Dendritic cell treated with granulocyte-macrophage colony-stimulating factor and Interleukin-4, amounts not matched to agents 40 ng/mL and 50 ng/mL, for 4 days (primary cell): ENCODE measurements around the gene GPR25.

Experiments used
- H3K27ac Mint-ChIP-seq: one replicate; pipeline ENCODE4 v1.8.0; 2022; ENCODE audit warnings: mild to moderate bottlenecking, mixed read lengths
- H3K27me3 Mint-ChIP-seq: one replicate; pipeline ENCODE4 v1.8.0; 2022; ENCODE audit warnings: mild to moderate bottlenecking, mixed read lengths
- H3K36me3 Mint-ChIP-seq: one replicate; pipeline ENCODE4 v1.8.0; 2022; ENCODE audit warnings: low read depth, mixed read lengths
- H3K4me1 Mint-ChIP-seq: one replicate; pipeline ENCODE4 v1.8.0; 2022; ENCODE audit warnings: low read depth, mixed read lengths
- H3K4me3 Mint-ChIP-seq: one replicate; pipeline ENCODE4 v1.8.0; 2022; ENCODE audit warnings: mild to moderate bottlenecking, moderate library complexity, mixed read lengths
- H3K9me3 Mint-ChIP-seq: one replicate; pipeline ENCODE4 v1.8.0; 2022; ENCODE audit warnings: mixed read lengths
- intact Hi-C: fragments of 100-400 bp; cut with micrococcal nuclease; formaldehyde crosslinking; loops from one replicate; pipeline ENCODE4 v1.15.0; 2022

The GPR25 gene

DNA sequence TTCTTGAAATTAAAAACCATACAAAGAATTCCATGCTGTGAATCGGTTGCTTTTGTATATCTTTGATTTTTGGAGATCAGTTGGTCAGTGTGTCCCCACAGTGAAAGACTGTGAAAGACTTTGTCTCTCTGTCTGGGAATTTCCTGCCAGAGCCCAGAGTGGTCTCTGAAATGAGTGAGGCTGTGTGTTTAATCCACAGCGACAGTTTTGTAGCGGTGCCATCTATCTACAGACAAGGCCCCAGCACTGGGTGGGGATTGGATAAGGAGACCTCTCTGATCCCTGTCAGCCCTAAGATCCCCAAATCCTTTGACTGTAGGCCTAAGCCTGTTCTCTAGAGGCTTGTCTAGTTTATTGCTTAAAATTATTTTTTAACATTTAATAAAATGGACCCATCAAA is 10.3 kb downstream of the GPR25 start:
- H3K9me3 Mint-ChIP-seq: no peaks in the 10 kb centered on the region
- H3K36me3 Mint-ChIP-seq: no peaks in the 10 kb centered on the region
- peaks cover 3% of the 10 kb centered on the region for H3K27me3 Mint-ChIP-seq
- intact Hi-C loops: no loop called here
- no peak overlapping the region for H3K4me3 Mint-ChIP-seq
- no peak overlapping the region for H3K27ac Mint-ChIP-seq
- peaks cover 9% of the 10 kb centered on the region for H3K4me1 Mint-ChIP-seq

DNA sequence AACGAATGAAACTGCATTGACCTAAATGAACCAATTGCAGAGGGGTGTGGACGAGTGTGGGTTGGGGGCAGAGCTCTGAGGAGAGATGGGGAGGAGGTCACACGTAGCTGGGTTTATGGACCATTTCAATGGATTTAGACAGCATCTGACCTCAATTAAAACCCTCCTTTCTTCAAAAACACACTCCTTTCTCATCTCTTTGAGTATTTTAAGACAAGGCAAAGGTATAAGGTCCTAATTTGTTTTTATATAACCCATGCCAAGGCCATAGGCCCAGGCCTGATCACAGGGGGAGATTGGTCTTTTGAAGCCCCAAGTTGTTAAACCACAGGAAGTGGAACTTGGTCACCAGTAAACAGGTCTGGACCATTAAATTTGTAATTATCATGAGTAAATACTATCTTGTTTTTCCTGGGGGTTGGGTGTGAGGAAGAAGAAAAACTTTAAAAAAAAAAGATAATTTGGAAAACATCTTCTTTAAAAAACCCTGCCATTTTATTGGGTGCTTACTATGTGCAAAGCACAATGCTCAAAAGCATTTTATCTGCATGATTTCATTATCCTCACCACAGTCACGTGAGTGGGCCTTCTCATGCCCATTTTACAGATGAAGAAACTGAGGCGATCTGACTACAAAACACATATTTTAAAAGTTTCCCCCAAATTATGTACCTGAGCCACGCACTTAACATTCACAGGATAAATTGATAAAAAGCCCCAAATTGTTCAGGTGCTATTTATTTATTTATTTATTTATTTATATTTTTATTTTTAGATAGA is 13.0 kb downstream of the GPR25 start:
- Mint-ChIP-seq H3K27me3 (peaks cover 13% of the 10 kb centered on the region), H3K4me1 (peaks cover 31% of the 10 kb centered on the region), H3K9me3 (no peaks in the 10 kb centered on the region), H3K4me3 (no peak overlapping the region), H3K36me3 (no peaks in the 10 kb centered on the region), H3K27ac (no peak overlapping the region)
- intact Hi-C loops: no loop called here

- H3K27ac Mint-ChIP-seq: no peak overlapping the region
- H3K27me3 Mint-ChIP-seq: peaks cover 20% of the 10 kb centered on the region
- intact Hi-C loops: no loop called here
- no peaks in the 10 kb centered on the region for H3K9me3 Mint-ChIP-seq
- no peak overlapping the region for H3K4me3 Mint-ChIP-seq
- peaks cover 38% of the 10 kb centered on the region for H3K4me1 Mint-ChIP-seq
- no peaks in the 10 kb centered on the region for H3K36me3 Mint-ChIP-seq
Measured at GRCh38 chr1:200886594-200886993, 13.8 kb downstream of the GPR25 start.

DNA sequence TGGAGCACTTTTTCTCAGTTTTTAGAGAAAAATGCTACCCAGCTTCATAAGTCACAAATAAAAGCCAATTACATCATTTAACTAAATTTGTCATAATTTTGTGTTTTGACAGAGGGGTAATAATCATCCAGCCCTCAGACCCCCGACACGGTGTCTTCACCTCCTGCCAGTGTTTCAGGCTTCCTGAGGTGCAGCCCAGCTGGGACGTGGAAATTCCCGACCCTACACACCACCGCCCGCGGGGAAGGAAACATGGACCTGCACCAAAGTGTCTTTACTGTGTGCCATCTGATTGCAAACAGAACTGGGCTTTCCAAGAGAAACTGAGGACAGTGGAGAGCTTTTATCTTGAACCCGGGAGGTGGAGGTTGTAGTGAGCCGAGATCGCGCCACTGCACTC is 14.3 kb downstream of the GPR25 start:
- no peaks in the 10 kb centered on the region for H3K9me3 Mint-ChIP-seq
- intact Hi-C loops: no loop called here
- H3K36me3 Mint-ChIP-seq: no peaks in the 10 kb centered on the region
- peaks cover 42% of the 10 kb centered on the region for H3K4me1 Mint-ChIP-seq
- no peak overlapping the region for H3K4me3 Mint-ChIP-seq
- peaks cover 24% of the 10 kb centered on the region for H3K27me3 Mint-ChIP-seq
- no peak overlapping the region for H3K27ac Mint-ChIP-seq

DNA sequence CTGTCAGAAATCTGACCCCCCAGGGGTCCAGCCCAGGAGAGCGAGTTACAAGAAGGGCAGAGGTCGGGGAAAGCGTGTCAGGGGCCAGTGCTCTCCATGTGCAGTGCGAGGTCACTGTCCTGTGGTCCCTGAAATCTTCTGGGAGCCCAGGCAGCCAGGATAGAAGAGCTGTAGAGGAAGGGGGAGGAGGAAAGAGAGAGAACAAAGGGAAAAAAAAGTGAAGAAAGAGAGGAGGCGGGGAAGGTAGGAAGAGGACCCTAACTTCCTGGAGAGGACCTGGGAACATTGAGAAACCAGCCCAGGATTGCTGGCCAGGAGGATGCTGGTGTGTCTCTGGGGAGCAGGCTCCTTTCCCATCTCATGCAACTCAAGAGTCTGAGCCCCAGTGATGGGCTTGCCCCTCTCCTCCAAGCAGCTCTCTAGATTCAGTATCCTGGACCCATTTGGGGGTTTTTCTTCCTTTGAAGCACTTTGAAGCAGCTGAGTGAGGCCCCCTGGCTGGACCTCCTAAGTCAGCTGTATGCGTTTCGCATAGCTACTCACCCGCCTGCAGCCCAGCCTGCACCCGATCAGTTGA is 15.1 kb downstream of the GPR25 start:
- Mint-ChIP-seq H3K36me3 (no peaks in the 10 kb centered on the region), H3K27ac (no peak overlapping the region), H3K9me3 (no peaks in the 10 kb centered on the region), H3K4me3 (no peak overlapping the region), H3K4me1 (peaks cover 50% of the 10 kb centered on the region), H3K27me3 (peaks cover 32% of the 10 kb centered on the region)
- intact Hi-C loops: no loop called here

DNA sequence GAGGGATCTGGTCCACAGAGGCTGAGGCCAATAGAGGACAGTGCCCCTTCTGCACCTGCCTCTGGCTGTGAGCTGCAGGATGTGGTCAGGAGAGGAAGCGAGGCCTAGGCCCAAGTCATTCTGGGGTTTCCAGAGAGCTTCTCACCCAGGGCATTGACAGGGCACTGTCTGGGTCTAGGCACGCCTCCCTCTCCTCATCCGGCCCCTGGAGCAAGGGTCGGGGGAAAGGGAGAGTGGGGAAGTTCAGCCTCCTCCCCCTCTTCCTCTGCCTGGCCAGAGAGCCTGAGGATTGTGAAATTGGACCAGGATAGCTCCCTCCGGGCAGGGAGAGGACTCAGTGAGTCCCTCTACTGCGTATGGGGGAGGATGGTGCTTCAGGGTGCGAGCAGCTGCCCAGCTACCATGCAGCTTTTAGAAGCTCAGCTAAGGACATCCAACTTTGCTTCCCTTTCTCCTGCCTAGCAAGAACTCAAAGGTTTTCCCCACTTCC is 15.6 kb downstream of the GPR25 start:
- H3K4me3 Mint-ChIP-seq: no peak overlapping the region
- H3K36me3 Mint-ChIP-seq: no peaks in the 10 kb centered on the region
- no peaks in the 10 kb centered on the region for H3K9me3 Mint-ChIP-seq
- H3K27me3 Mint-ChIP-seq: peaks cover 35% of the 10 kb centered on the region
- H3K4me1 Mint-ChIP-seq: peaks cover 50% of the 10 kb centered on the region
- intact Hi-C loops: no loop called here
- H3K27ac Mint-ChIP-seq: no peak overlapping the region

GRCh38 chr1:200889571-200889970 is 16.8 kb downstream of the GPR25 start:
- H3K27ac Mint-ChIP-seq: no peak overlapping the region
- peaks cover 40% of the 10 kb centered on the region for H3K27me3 Mint-ChIP-seq
- no peaks in the 10 kb centered on the region for H3K36me3 Mint-ChIP-seq
- H3K4me1 Mint-ChIP-seq: peaks cover 50% of the 10 kb centered on the region
- H3K4me3 Mint-ChIP-seq: no peak overlapping the region
- no peaks in the 10 kb centered on the region for H3K9me3 Mint-ChIP-seq
- intact Hi-C loops: no loop called here

GRCh38 chr1:200890027-200890426 is 17.2 kb downstream of the GPR25 start:
- H3K27ac Mint-ChIP-seq: no peak overlapping the region
- no peaks in the 10 kb centered on the region for H3K9me3 Mint-ChIP-seq
- peaks cover 40% of the 10 kb centered on the region for H3K27me3 Mint-ChIP-seq
- H3K36me3 Mint-ChIP-seq: no peaks in the 10 kb centered on the region
- peaks cover 50% of the 10 kb centered on the region for H3K4me1 Mint-ChIP-seq
- intact Hi-C loops: no loop called here
- H3K4me3 Mint-ChIP-seq: no peak overlapping the region

DNA sequence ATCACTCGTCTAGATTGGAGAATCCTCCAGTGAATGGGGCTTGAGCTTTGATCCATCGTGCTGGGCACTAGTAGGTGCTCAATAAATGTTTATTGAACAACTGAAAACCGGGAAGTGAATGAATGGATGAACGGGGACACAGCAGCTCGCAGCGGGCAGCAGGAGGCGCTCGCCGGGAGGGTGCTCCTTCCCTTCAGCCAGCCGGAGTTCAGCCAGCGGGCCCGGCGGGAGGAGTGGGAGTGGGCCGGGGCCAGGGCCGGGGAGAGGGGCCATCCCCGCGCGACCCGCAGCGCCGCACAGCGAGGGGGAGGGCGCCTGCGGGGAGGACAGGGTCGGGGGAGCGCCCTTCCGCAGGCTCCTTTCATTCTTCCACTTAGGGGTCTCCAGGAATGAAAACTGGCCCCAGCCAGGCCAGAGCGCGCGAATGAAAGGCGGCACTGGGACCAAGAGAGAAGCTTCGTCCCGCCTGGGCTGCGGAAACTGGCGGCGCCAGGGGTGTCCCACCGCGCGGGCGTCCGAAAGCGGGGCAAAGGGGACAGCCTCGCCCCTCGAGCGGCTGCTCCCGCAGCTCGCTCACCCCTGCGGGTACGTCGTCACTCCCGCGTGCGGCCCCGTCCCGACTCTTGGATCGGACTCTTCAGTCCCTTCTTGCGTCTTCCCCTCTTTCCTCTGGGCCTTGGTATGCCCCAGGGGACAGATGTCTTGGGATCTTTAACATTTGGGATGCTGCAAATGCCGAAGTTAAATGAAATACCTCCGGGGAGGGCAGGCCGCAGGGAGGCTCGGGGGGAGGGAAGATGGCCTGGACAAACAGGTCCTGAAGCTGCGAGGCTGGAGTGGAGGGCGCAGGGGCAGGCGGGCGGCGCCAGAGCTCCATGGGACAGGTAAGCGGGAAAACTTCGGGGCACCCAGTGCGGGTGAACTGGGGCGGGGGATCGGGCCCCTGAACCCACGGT is 18.3 kb downstream of the GPR25 start:
- Mint-ChIP-seq H3K27ac (peak overlapping the region; percentile 72), H3K4me3 (peak overlapping the region; percentile 77), H3K27me3 (peaks cover 40% of the 10 kb centered on the region), H3K4me1 (peaks cover 50% of the 10 kb centered on the region), H3K36me3 (no peaks in the 10 kb centered on the region), H3K9me3 (no peaks in the 10 kb centered on the region)
- intact Hi-C loops: no loop called here

DNA sequence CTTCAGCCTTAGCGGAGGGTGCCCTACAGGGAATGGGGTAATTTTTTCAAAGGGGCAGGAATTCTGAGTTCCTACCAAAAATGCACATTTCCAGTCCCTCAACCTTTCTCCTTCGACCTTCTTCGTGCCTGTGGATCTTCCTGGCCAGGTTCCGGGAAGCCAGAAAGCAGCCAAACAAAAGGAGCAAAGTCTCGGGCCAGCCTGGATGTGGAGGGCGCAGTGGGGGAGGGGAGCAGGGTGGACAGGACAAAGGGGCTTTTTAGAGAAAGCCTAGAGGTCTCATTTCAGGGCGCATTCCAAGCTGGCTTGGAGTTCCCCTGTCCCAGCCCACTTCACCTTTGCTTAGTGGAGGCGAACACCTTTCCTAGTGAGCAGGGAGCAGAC is 19.0 kb downstream of the GPR25 start:
- Mint-ChIP-seq H3K27me3 (peaks cover 40% of the 10 kb centered on the region), H3K9me3 (no peaks in the 10 kb centered on the region), H3K4me1 (peaks cover 50% of the 10 kb centered on the region), H3K36me3 (no peaks in the 10 kb centered on the region), H3K4me3 (peak overlapping the region; percentile 77), H3K27ac (no peak overlapping the region)
- intact Hi-C loops: no loop called here

- intact Hi-C loops: no loop called here
- Mint-ChIP-seq H3K9me3 (no peaks in the 10 kb centered on the region), H3K4me3 (no peak overlapping the region), H3K4me1 (peaks cover 49% of the 10 kb centered on the region), H3K36me3 (no peaks in the 10 kb centered on the region), H3K27ac (no peak overlapping the region), H3K27me3 (peaks cover 37% of the 10 kb centered on the region)
Measured at GRCh38 chr1:200892546-200892945, 19.8 kb downstream of the GPR25 start.

DNA sequence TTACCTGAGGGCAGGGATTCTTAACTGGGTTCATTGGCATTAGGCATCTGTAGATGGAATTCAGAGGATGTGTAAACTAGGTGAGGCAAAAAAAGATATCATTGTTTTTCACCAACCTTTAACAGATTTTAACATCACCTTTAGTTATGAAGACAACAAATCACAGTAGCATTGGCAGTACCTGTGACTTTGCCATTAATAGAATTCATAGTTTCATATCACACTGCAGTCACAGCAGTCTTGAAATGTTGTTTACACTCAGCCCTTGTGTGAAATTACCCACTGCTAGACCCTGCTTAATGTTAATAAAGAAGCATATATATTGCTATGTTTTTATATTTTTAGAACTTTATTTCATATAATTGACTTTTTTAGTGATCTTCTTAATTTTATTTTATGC is 20.2 kb downstream of the GPR25 start:
- H3K4me1 Mint-ChIP-seq: peaks cover 45% of the 10 kb centered on the region
- H3K9me3 Mint-ChIP-seq: no peaks in the 10 kb centered on the region
- H3K27me3 Mint-ChIP-seq: peaks cover 37% of the 10 kb centered on the region
- no peaks in the 10 kb centered on the region for H3K36me3 Mint-ChIP-seq
- intact Hi-C loops: no loop called here
- no peak overlapping the region for H3K4me3 Mint-ChIP-seq
- H3K27ac Mint-ChIP-seq: no peak overlapping the region

- H3K36me3 Mint-ChIP-seq: no peaks in the 10 kb centered on the region
- no peak overlapping the region for H3K4me3 Mint-ChIP-seq
- intact Hi-C loops: no loop called here
- peaks cover 37% of the 10 kb centered on the region for H3K27me3 Mint-ChIP-seq
- H3K4me1 Mint-ChIP-seq: peaks cover 44% of the 10 kb centered on the region
- H3K27ac Mint-ChIP-seq: no peak overlapping the region
- H3K9me3 Mint-ChIP-seq: no peaks in the 10 kb centered on the region
Measured at GRCh38 chr1:200893411-200893901, 20.7 kb downstream of the GPR25 start.
